Measurements from ENCODE around the gene FBXO3. TPM values are rescaled to one million over a fixed set of nuclear protein-coding genes. Genes with fewer than 3 reads are reported as not detected.
"Not testable (repeated sequence)": the region's sequence is repeated elsewhere in the genome, so short reads cannot be mapped to it uniquely, and the experiment has no call there.

The FBXO3 gene, protein sequence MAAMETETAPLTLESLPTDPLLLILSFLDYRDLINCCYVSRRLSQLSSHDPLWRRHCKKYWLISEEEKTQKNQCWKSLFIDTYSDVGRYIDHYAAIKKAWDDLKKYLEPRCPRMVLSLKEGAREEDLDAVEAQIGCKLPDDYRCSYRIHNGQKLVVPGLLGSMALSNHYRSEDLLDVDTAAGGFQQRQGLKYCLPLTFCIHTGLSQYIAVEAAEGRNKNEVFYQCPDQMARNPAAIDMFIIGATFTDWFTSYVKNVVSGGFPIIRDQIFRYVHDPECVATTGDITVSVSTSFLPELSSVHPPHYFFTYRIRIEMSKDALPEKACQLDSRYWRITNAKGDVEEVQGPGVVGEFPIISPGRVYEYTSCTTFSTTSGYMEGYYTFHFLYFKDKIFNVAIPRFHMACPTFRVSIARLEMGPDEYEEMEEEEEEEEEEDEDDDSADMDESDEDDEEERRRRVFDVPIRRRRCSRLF
- 10 to 100 TPM; 25.6 to 42.9 (median 27.8) TPM for total RNA-seq

DNA sequence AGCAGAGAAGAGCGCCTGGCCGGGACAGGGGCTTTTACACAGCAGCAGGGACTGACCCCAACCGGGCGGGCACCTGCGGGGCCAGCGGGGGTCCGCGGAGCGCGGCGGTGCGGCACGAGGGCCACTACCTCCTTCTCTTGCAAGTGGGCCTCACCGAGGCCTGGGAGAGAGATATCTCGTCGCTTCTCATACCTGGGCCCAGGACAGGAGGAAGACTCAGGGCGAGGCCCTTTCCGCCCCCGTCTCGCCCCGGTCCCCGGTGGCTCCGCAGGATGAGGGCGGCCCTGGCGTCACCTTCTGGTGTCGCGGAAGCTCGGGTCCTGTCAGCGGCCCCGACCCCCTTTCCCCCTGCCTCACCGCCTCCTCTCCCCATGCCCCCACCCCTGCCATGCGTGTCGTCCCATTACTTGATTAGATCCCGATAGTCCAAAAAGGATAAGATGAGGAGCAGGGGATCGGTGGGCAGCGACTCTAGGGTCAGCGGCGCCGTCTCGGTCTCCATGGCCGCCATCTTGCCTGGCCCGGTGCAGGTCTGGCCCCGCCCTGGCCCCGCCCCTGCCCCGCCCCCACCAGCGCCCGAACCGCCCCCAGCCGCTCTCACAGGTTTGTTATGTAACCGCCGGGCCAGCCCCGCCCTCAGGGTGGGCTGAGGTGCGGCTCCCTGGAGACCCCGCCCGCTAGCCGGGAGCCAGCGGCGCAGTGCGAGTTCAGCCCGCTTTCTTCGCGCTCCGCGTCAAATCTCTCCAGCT is at the start of gene FBXO3:
Gene FBXO3, minus strand, starts transcription at position 534 of the 749 bp plus-strand sequence. Its CDS starts 23 bp downstream, at position 511.
- peak within 1 kb of the TSS; percentile 74 to 83 (median 76) for H3K27ac ChIP-seq
- H3K4me3 ChIP-seq: peak within 1 kb of the TSS; percentile 83 to 95 (median 90)
- H3K36me3 ChIP-seq: peaks cover 0 to 15% (median 0%) of the 10 kb centered on the region in 3 donors
- peak; percentile 91 to 95 (median 92) for DNase-seq
- no peaks in the 10 kb centered on the region for H3K9me3 ChIP-seq
- no peak for TF ChIP-seq POLR2A (IDR thresholded peaks at IDR 0.05)
- TF ChIP-seq, protein P1, sequence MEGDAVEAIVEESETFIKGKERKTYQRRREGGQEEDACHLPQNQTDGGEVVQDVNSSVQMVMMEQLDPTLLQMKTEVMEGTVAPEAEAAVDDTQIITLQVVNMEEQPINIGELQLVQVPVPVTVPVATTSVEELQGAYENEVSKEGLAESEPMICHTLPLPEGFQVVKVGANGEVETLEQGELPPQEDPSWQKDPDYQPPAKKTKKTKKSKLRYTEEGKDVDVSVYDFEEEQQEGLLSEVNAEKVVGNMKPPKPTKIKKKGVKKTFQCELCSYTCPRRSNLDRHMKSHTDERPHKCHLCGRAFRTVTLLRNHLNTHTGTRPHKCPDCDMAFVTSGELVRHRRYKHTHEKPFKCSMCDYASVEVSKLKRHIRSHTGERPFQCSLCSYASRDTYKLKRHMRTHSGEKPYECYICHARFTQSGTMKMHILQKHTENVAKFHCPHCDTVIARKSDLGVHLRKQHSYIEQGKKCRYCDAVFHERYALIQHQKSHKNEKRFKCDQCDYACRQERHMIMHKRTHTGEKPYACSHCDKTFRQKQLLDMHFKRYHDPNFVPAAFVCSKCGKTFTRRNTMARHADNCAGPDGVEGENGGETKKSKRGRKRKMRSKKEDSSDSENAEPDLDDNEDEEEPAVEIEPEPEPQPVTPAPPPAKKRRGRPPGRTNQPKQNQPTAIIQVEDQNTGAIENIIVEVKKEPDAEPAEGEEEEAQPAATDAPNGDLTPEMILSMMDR (IDR thresholded peaks at IDR 0.05): no peak
- no peaks in the 10 kb centered on the region for H3K27me3 ChIP-seq
- H3K4me1 ChIP-seq: peaks cover 0 to 20% (median 11%) of the 10 kb centered on the region in 4 donors

DNA sequence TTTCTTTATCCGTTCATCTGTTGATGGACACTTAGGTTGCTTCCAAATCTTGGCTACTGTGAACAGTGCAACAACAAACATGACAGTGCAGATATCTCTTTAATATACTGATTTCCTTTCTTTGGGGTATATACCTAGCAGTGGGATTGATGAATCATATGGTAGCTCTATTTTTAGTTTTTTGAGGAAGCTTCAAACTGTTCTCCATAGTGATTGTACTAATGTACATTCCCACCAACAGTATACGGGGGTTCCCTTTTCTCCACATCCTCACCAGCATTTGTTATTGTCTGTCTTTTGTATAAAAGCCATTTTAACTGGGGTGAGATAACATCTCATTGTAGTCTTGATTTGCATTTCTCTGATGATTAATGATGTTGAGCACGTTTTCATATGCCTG is 48.7 kb upstream of the FBXO3 start:
- not testable (repeated sequence) for H3K27me3 ChIP-seq, DNase-seq, H3K4me1 ChIP-seq, H3K36me3 ChIP-seq, H3K27ac ChIP-seq, H3K4me3 ChIP-seq, H3K9me3 ChIP-seq

DNA sequence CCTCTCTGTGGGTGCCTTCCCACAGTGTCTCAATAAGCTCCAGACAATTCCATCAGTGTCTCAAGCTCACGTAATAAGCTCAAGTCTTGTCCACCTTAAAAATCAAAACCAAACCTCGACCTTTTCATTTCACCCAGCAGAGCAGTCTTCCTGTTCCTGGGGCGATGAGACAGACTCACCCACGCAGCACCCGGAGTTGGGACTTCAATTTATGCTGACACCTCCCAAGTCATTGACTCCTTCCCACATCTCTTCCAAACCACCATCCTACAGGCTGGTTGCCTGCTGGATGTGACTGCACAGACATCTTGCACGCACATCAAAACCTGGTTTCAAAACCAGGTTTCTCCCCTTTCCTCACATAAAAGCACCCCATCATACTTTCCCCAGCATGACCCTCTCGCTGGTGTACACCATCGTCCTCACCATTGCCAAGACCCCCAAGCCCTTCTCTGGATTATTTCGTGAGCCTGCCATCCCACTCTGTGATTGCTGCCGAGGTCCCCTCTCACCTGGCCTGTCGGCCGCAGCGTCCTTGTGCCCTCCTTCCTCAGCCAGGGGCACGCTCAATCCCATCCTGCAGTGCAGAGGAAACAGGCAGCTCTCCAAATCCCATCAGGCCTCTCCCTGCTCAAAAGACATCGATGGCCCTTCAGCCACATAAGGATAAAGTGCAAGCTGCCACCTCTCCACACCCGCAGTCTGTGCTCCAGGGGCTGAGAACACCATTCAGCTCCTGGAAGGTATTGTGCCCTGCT is 45.1 kb upstream of the FBXO3 start:
- Histone ChIP-seq H3K4me3 (no peak overlapping the region), H3K36me3 (no peaks in the 10 kb centered on the region), H3K27ac (no peak overlapping the region), H3K9me3 (no peaks in the 10 kb centered on the region), H3K4me1 (no peaks in the 10 kb centered on the region), H3K27me3 (no peaks in the 10 kb centered on the region)
- no peak for DNase-seq
- TF ChIP-seq POLR2A (IDR thresholded peaks at IDR 0.05): no peak
- TF ChIP-seq, protein P1 (IDR thresholded peaks at IDR 0.05): no peak

DNA sequence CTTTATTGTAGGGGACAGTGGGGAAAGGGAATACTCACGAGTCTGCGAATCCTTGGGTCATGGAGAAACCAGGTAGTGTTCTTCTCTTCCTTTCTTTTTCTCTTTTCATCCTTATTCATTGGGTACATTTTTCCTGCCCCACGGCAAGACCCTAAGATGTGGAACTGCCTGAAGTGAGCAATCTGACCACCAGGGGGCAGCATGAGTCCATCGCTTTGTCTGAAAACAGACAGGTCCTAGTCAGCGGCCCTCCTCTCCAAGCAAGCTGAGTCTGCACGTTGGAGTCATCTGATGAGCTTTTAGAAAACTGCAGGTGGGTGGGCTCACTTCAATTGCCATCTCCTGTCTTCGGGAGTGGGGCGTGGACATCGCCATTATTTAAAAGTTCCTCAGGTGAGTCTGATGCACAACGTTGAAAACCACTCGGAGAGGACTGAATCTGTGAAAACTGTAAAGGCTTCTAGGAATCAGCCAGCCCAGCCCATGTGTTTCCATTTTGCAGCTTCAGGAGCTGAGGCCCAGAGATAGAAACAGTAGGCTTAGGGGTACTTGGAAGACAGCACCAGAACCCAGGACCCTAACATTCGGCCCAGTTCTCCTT is 34.0 kb upstream of the FBXO3 start:
- no peaks in the 10 kb centered on the region for H3K9me3 ChIP-seq
- H3K27ac ChIP-seq: no peak overlapping the region
- no peaks in the 10 kb centered on the region for H3K27me3 ChIP-seq
- no peaks in the 10 kb centered on the region for H3K36me3 ChIP-seq
- no peaks in the 10 kb centered on the region for H3K4me1 ChIP-seq
- TF ChIP-seq, protein P1 (IDR thresholded peaks at IDR 0.05): peak; percentile 77 to 95 (median 82)
- TF ChIP-seq POLR2A (IDR thresholded peaks at IDR 0.05): no peak
- peak; percentile 77 to 92 (median 82) for DNase-seq
- H3K4me3 ChIP-seq: no peak overlapping the region

DNA sequence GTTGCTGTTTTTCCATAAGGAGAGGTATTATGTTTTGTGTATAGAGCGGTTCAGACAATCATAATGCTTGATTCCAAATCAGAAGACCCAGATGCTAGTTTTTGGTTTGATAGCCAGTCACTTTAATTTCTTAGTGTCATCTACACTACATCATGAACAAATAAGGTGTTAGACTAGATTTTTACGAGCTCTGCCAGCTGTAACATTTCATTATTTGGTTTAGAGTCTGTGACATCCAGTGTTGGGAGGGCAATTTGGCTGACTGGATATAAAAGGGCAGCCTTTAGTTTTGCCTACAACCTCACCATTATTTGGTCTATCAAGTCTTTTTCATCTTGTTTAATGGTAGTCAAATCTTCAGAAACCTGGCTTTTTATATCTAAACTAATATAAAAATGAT is 30.2 kb upstream of the FBXO3 start:
- DNase-seq: no peak
- Histone ChIP-seq H3K4me1 (peaks cover 0 to 5% (median 0%) of the 10 kb centered on the region in 4 donors), H3K36me3 (no peaks in the 10 kb centered on the region), H3K27ac (no peak overlapping the region), H3K27me3 (peaks cover 0 to 12% of the 10 kb centered on the region in 2 donors), H3K9me3 (no peaks in the 10 kb centered on the region), H3K4me3 (no peak overlapping the region)
- TF ChIP-seq, protein P1 (IDR thresholded peaks at IDR 0.05): no peak
- no peak for TF ChIP-seq POLR2A (IDR thresholded peaks at IDR 0.05)

Measured in Peyer's patch (tissue), 4 donors.